HG03342 (cell line): ENCODE data around the gene FAAP20.

ENCODE experiments used
- ATAC-seq: cut with Tn5 transposase; IDR thresholded peaks from one replicate; pipeline ENCODE4 v1.9.1; 2021; ENCODE audit warnings: mild to moderate bottlenecking, moderate library complexity; ENCODE audit not compliant: unreplicated experiment

The FAAP20 gene

GRCh38 chr1:2180297-2181245, 14.0 kb downstream of the FAAP20 start:
- no peak for ATAC-seq

- no peak for ATAC-seq
Measured at GRCh38 chr1:2179283-2180013, 15.1 kb downstream of the FAAP20 start.

GRCh38 chr1:2178875-2179274, 15.7 kb downstream of the FAAP20 start:
- ATAC-seq, result no peak

- no peak for ATAC-seq
Measured at GRCh38 chr1:2177946-2178538, 16.5 kb downstream of the FAAP20 start.

- ATAC-seq, result no peak
Measured at GRCh38 chr1:2177541-2177940, 17.0 kb downstream of the FAAP20 start.

GRCh38 chr1:2176615-2177014, 18.0 kb downstream of the FAAP20 start:
- ATAC-seq, result no peak

- ATAC-seq, result no peak
Measured at GRCh38 chr1:2175681-2176454, 18.7 kb downstream of the FAAP20 start.

- ATAC-seq, result no peak
Measured at GRCh38 chr1:2175055-2175414, 19.5 kb downstream of the FAAP20 start.

GRCh38 chr1:2174348-2175054, 20.1 kb downstream of the FAAP20 start:
- no peak for ATAC-seq

- ATAC-seq, result no peak
Measured at GRCh38 chr1:2173546-2174347, 20.8 kb downstream of the FAAP20 start.

GRCh38 chr1:2172551-2173146, 21.9 kb downstream of the FAAP20 start:
- no peak for ATAC-seq

GRCh38 chr1:2172012-2172411, 22.6 kb downstream of the FAAP20 start:
- no peak for ATAC-seq

GRCh38 chr1:2170211-2170610, 24.4 kb downstream of the FAAP20 start:
- no peak for ATAC-seq

- ATAC-seq, result no peak
Measured at GRCh38 chr1:2169200-2169836, 25.3 kb downstream of the FAAP20 start.

- ATAC-seq, result no peak
Measured at GRCh38 chr1:2168535-2168934, 26.0 kb downstream of the FAAP20 start.

- ATAC-seq, result no peak
Measured at GRCh38 chr1:2168090-2168489, 26.5 kb downstream of the FAAP20 start.

- no peak for ATAC-seq
Measured at GRCh38 chr1:2166695-2167094, 27.9 kb downstream of the FAAP20 start.

- ATAC-seq, result no peak
Measured at GRCh38 chr1:2166254-2166653, 28.3 kb downstream of the FAAP20 start.

- no peak for ATAC-seq
Measured at GRCh38 chr1:2165646-2166045, 28.9 kb downstream of the FAAP20 start.
